Gastrocnemius medialis (tissue), 4 donors: ENCODE measurements around the gene ITGAL.

Experiments
- CTCF ChIP-seq, 5 experiments: fragments of 450-650 bp in 3 of 5; fragments of 200-600 bp in 2 of 5; sonication (generic) in 2 of 5; IDR thresholded peaks in 4 of 5; conservative IDR thresholded peaks in 1 of 5; 1 replicate in 4 of 5; 2 replicates in 1 of 5; pipeline ENCODE4 v1.5.1; 2016 to 2019; ENCODE audit warnings: antibody characterized with exemption in 5 of 5, mild to moderate bottlenecking in 3 of 5, moderate library complexity in 3 of 5
- POLR2A ChIP-seq, 2 donors: fragments of 450-650 bp; IDR thresholded peaks; one replicate each; pipeline ENCODE4 v1.6.1; 2017; ENCODE audit warnings: antibody characterized with exemption in 2 of 2, mild to moderate bottlenecking in 2 of 2, moderate library complexity in 2 of 2

- TF ChIP-seq CTCF (IDR thresholded peaks at IDR 0.05 in 4 of 5, conservative IDR thresholded peaks at IDR 0.05 in 1 of 5) (no peak), POLR2A (IDR thresholded peaks at IDR 0.05) (no peak)
These were observed 83.6 kb downstream of the ITGAL start for GRCh38 chr16:30556125-30556473.
